B cell (primary cell): ENCODE results near the gene SALL3. TPM values are rescaled to one million over a fixed set of nuclear protein-coding genes. Genes with fewer than 3 reads are reported as not detected.

Experiments used
- ATAC-seq: fragments of 200-7000 bp; cut with Tn5 transposase; one replicate; pipeline ENCODE4 v1.10.0; 2021; ENCODE audit warnings: low read depth, mild to moderate bottlenecking, moderate number of reproducible peaks, moderate library complexity
- CTCF ChIA-PET: fragments of 350-600 bp; sonication (Branson Sonifier 250); formaldehyde crosslinking; loops from one replicate; lab custom pipeline; 2021; ENCODE audit warnings: antibody characterized with exemption, inconsistent platforms; lab: Charles Lee
- POLR2A ChIA-PET: fragments of 350-600 bp; sonication (Branson Sonifier 250); formaldehyde crosslinking; loops from one replicate; lab custom pipeline; 2021; ENCODE audit warnings: antibody characterized with exemption; lab: Charles Lee
- DNase-seq: peaks from one replicate; pipeline ENCODE4 v3.0.0; 2013
- H2AFZ ChIP-seq: 2 replicates; pipeline ENCODE4 v1.6.1; 2012; ENCODE audit warnings: mild to moderate bottlenecking, low read depth, low read length; ENCODE audit not compliant: insufficient read depth, poor library complexity, severe bottlenecking
- H3K27ac ChIP-seq, 2 donors: 1 replicate in 1 of 2; 2 replicates in 1 of 2; pipeline ENCODE4 v1.5.1; 2012 to 2013; ENCODE audit warnings: low read length in 2 of 2, mild to moderate bottlenecking in 2 of 2, moderate library complexity in 1 of 2
- H3K27me3 ChIP-seq, 4 experiments: fragments of 200-600 bp in 1 of 4; sonication (generic) in 1 of 4; replicated peaks in 1 of 4; 1 replicate in 2 of 4; 2 replicates in 2 of 4; pipeline versions ENCODE4 v1.6.1 to v1.7.0; 2013 to 2016; ENCODE audit warnings: low read length in 3 of 4, mild to moderate bottlenecking in 2 of 4, mixed read lengths in 1 of 4, moderate library complexity in 1 of 4; ENCODE audit not compliant: insufficient read depth in 4 of 4, control insufficient read depth in 3 of 4; ENCODE audit errors: control extremely low read depth in 1 of 4
- H3K36me3 ChIP-seq, 2 experiments: replicated peaks in 1 of 2; 1 replicate in 1 of 2; 2 replicates in 1 of 2; pipeline versions ENCODE4 v1.6.1 to v1.7.1; 2013; ENCODE audit warnings: low read length in 1 of 2; ENCODE audit not compliant: insufficient read depth in 2 of 2, control insufficient read depth in 1 of 2; ENCODE audit errors: control extremely low read depth in 1 of 2, extremely low read depth in 1 of 2
- H3K4me1 ChIP-seq, 2 donors: fragments of 200-600 bp in 1 of 2; sonication (generic) in 1 of 2; 1 replicate in 1 of 2; 2 replicates in 1 of 2; pipeline versions ENCODE4 v1.5.1 to v1.6.1; 2013 to 2017; ENCODE audit warnings: low read length in 2 of 2; ENCODE audit not compliant: control insufficient read depth in 2 of 2, insufficient read depth in 2 of 2
- H3K4me2 ChIP-seq: replicated peaks from 2 replicates; pipeline ENCODE3; 2012; ENCODE audit warnings: mild to moderate bottlenecking, low read depth, low read length; ENCODE audit not compliant: poor library complexity, severe bottlenecking
- H3K4me3 ChIP-seq, 5 experiments: fragments of 200-600 bp in 1 of 5; sonication (generic) in 1 of 5; 1 replicate in 3 of 5; 2 replicates in 2 of 5; pipeline versions ENCODE4 v1.5.1 to v1.7.0; 2011 to 2016; ENCODE audit warnings: low read length in 4 of 5, mild to moderate bottlenecking in 4 of 5, low read depth in 2 of 5, control low read depth in 1 of 5, moderate library complexity in 1 of 5; ENCODE audit not compliant: insufficient read depth in 1 of 5; ENCODE audit errors: control extremely low read depth in 1 of 5, extremely low read depth in 1 of 5
- H3K79me2 ChIP-seq: fragments of 200-600 bp; sonication (generic); one replicate; pipeline ENCODE4 v1.6.0; 2016; ENCODE audit warnings: low read length; ENCODE audit not compliant: control insufficient read depth, insufficient read depth
- H3K9ac ChIP-seq: fragments of 200-600 bp; sonication (generic); 2 replicates; pipeline ENCODE4 v1.6.1; 2017; ENCODE audit warnings: mild to moderate bottlenecking, low read length, moderate library complexity
- H3K9me3 ChIP-seq, 3 donors: one replicate each; pipeline versions ENCODE4 v1.6.1 to v1.7.1; 2013; ENCODE audit warnings: low read length in 2 of 3; ENCODE audit not compliant: control insufficient read depth in 2 of 3, insufficient read depth in 1 of 3; ENCODE audit errors: control extremely low read depth in 1 of 3
- H4K20me1 ChIP-seq: 2 replicates; pipeline ENCODE4 v1.6.0; 2012; ENCODE audit warnings: mild to moderate bottlenecking, low read length; ENCODE audit not compliant: insufficient read depth, control insufficient read depth, poor library complexity, severe bottlenecking
- H3K27ac Mint-ChIP-seq: one replicate; pipeline ENCODE4 v1.8.0; 2021; ENCODE audit warnings: mixed read lengths
- H3K27me3 Mint-ChIP-seq: one replicate; pipeline ENCODE4 v1.8.0; 2021; ENCODE audit warnings: mixed read lengths
- H3K4me1 Mint-ChIP-seq: one replicate; pipeline ENCODE4 v1.8.0; 2021; ENCODE audit warnings: mixed read lengths
- H3K4me3 Mint-ChIP-seq: one replicate; pipeline ENCODE4 v1.8.0; 2021; ENCODE audit warnings: mixed read lengths
- H3K9me3 Mint-ChIP-seq: one replicate; pipeline ENCODE4 v1.8.0; 2022; ENCODE audit warnings: mixed read lengths; ENCODE audit not compliant: insufficient read depth
- EZH2 ChIP-seq: IDR thresholded peaks from 2 replicates; pipeline ENCODE4 v1.6.1; 2012; ENCODE audit warnings: borderline replicate concordance, low read depth, mild to moderate bottlenecking, moderate library complexity, low read length; ENCODE audit not compliant: insufficient read depth, poor library complexity, severe bottlenecking
- WGBS: methylation state at CpG from one replicate; pipeline ENCODE4 v1.1.5; 2013; ENCODE audit warnings: missing lambda C conversion rate; ENCODE audit not compliant: insufficient coverage; 5-methylcytosine and 5-hydroxymethylcytosine counted together
- intact Hi-C: fragments of 100-400 bp; cut with micrococcal nuclease; formaldehyde crosslinking; loops from one replicate; pipeline ENCODE4 v1.10.0; 2022
- polyA plus RNA-seq: library from polyadenylated mRNA; depleted of rRNA; stranded (reverse); fragments of >200 nt; gene quantifications from 2 replicates; pipeline ENCODE4 v1.2.3, GENCODE V29; 2012
- total RNA-seq, 2 donors: library from RNA; stranded (reverse); fragments of 120-200 nt in 1 of 2; gene quantifications; 1 replicate in 1 of 2; 2 replicates in 1 of 2; pipeline versions ENCODE4 v1.2.3 to v1.2.4, GENCODE V29; 2013 to 2022
- TF ChIP-seq, protein P1 (sequence below): fragments of 200-600 bp; IDR thresholded peaks from one replicate; pipeline ENCODE4 v1.8.0; 2022; ENCODE audit warnings: antibody characterized with exemption, mild to moderate bottlenecking

Gene SALL3
- total and polyA plus RNA-seq, 2 donors (not counting 1 experiment from before 2014, with no cell fraction given) = not detected

GRCh38 chr18:78991446-78991845 lies 11.8 kb downstream of the SALL3 start:
- Histone ChIP-seq H2AFZ (no peak overlapping the region), H3K4me2 (no peak overlapping the region), H3K9me3 (peaks cover 0 to 20% (median 2%) of the 10 kb centered on the region in 3 donors), H3K9ac (no peak overlapping the region), H3K36me3 (no peaks in the 10 kb centered on the region), H3K79me2 (no peaks in the 10 kb centered on the region), H3K4me1 (no peaks in the 10 kb centered on the region), H3K4me3 (no peak overlapping the region), H3K27me3 (peaks cover 0 to 7% (median 1%) of the 10 kb centered on the region in 4 experiments), H3K27ac (no peak overlapping the region), H4K20me1 (no peaks in the 10 kb centered on the region)
- ATAC-seq (no peak), DNase-seq (no peak)
- ChIA-PET POLR2A (no interaction called here), CTCF (no interaction called here)
- TF ChIP-seq, protein P1, sequence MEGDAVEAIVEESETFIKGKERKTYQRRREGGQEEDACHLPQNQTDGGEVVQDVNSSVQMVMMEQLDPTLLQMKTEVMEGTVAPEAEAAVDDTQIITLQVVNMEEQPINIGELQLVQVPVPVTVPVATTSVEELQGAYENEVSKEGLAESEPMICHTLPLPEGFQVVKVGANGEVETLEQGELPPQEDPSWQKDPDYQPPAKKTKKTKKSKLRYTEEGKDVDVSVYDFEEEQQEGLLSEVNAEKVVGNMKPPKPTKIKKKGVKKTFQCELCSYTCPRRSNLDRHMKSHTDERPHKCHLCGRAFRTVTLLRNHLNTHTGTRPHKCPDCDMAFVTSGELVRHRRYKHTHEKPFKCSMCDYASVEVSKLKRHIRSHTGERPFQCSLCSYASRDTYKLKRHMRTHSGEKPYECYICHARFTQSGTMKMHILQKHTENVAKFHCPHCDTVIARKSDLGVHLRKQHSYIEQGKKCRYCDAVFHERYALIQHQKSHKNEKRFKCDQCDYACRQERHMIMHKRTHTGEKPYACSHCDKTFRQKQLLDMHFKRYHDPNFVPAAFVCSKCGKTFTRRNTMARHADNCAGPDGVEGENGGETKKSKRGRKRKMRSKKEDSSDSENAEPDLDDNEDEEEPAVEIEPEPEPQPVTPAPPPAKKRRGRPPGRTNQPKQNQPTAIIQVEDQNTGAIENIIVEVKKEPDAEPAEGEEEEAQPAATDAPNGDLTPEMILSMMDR = no peak
- TF ChIP-seq EZH2 = no peak
- Mint-ChIP-seq H3K4me3 (no peak overlapping the region), H3K9me3 (no peaks in the 10 kb centered on the region), H3K4me1 (no peaks in the 10 kb centered on the region), H3K27ac (no peak overlapping the region), H3K27me3 (peaks cover 31% of the 10 kb centered on the region)
- intact Hi-C loops = no loop called here
- WGBS = 92% methylated on average over 11 of the region's 13 CpGs

- Histone ChIP-seq H3K9ac (no peak overlapping the region), H3K36me3 (no peaks in the 10 kb centered on the region), H3K9me3 (peaks cover 0 to 27% (median 2%) of the 10 kb centered on the region in 3 donors), H3K27ac (no peak overlapping the region), H2AFZ (no peak overlapping the region), H3K4me3 (no peak overlapping the region), H3K4me2 (no peak overlapping the region), H3K4me1 (no peaks in the 10 kb centered on the region), H4K20me1 (no peaks in the 10 kb centered on the region), H3K79me2 (no peaks in the 10 kb centered on the region), H3K27me3 (peaks cover 0 to 5% (median 1%) of the 10 kb centered on the region in 4 experiments)
- CTCF ChIA-PET = no interaction called here
- TF ChIP-seq, protein P1 = no peak
- no peak for TF ChIP-seq EZH2
- Mint-ChIP-seq H3K4me1 (no peaks in the 10 kb centered on the region), H3K4me3 (no peak overlapping the region), H3K9me3 (no peaks in the 10 kb centered on the region), H3K27ac (no peak overlapping the region), H3K27me3 (peaks cover 24% of the 10 kb centered on the region)
- intact Hi-C loops = no loop called here
- DNase-seq (no peak), ATAC-seq (no peak)
- POLR2A ChIA-PET = no interaction called here
- 98% methylated on average over 119 of the region's 129 CpGs for WGBS
Observed at GRCh38 chr18:78992041-78993011, 12.7 kb downstream of the SALL3 start.
